A549 (cell line): ENCODE measurements around the gene PPP5C. TPM values are rescaled to one million over a fixed set of nuclear protein-coding genes. Genes with fewer than 3 reads are reported as not detected.
A peak's percentile ranks its signal among the peaks of the same experiment; 100 is the strongest.

Experiments
- ATAC-seq, 2 experiments: fragments of 200-7000 bp in 1 of 2; fragments of >200 bp in 1 of 2; cut with Nextera tagmentation in 1 of 2; cut with Tn5 transposase in 1 of 2; 3 replicates each; pipeline versions ENCODE4 v1.8.0 to v1.9.1; 2018 to 2020; ENCODE audit warnings: mild to moderate bottlenecking in 1 of 2, moderate library complexity in 1 of 2
- CTCF ChIA-PET: fragments of 300-600 bp; sonication (Branson Sonifier 250); formaldehyde crosslinking; extraction: SDS; loops from one replicate; lab custom pipeline; 2021; ENCODE audit warnings: antibody characterized with exemption, inconsistent platforms; lab: Yijun Ruan, JAX
- POLR2A ChIA-PET: fragments of 350-600 bp; formaldehyde crosslinking; extraction: SDS; loops from one replicate; lab custom pipeline; 2021; ENCODE audit warnings: antibody characterized with exemption, inconsistent platforms; lab: Yijun Ruan, JAX
- DNase-seq, 2 experiments: peaks; one replicate each; pipeline versions ENCODE4 v3.0.0 to v3.0.0-alpha.2; 2011 to 2016; ENCODE audit warnings: low read depth in 1 of 2, low spot score in 1 of 2
- FAIRE-seq: peaks from 2 replicates; lab custom pipeline; 2011; peaks lifted over from hg19 to GRCh38; lab: Jason Lieb, UNC
- H3K27ac ChIP-seq, 2 experiments: fragments of >200 bp; sonication (Bioruptor Twin); formaldehyde crosslinking; 3 replicates each; pipeline ENCODE4 v1.5.1; 2016 to 2017
- H3K4me1 ChIP-seq: fragments of >200 bp; sonication (Bioruptor Twin); formaldehyde crosslinking; 3 replicates; pipeline ENCODE4 v1.6.1; 2016
- H3K4me2 ChIP-seq: fragments of >200 bp; sonication (Bioruptor Twin); formaldehyde crosslinking; 3 replicates; pipeline ENCODE4 v1.6.1; 2016
- H3K4me3 ChIP-seq: fragments of >200 bp; sonication (Bioruptor Twin); formaldehyde crosslinking; 3 replicates; pipeline ENCODE4 v1.5.1; 2016
- H3K9me3 ChIP-seq: fragments of >200 bp; sonication (Bioruptor Twin); formaldehyde crosslinking; 3 replicates; pipeline ENCODE4 v1.6.1; 2016
- CEBPB ChIP-seq, 2 experiments: fragments of >200 bp in 1 of 2; sonication (Bioruptor Twin) in 1 of 2; formaldehyde crosslinking in 1 of 2; IDR thresholded peaks; 2 replicates each; pipeline ENCODE4 v1.6.1; 2012 to 2016
- CHD2 ChIP-seq: fragments of 150-350 bp; IDR thresholded peaks from 2 replicates; pipeline ENCODE4 v1.6.1; 2014; ENCODE audit warnings: low read length; ENCODE audit not compliant: partially characterized antibody
- FOSL2 ChIP-seq, 2 experiments: fragments of 450-650 bp in 1 of 2; fragments of >200 bp in 1 of 2; sonication (Bioruptor Twin) in 1 of 2; formaldehyde crosslinking; IDR thresholded peaks; 2 replicates each; pipeline versions ENCODE4 v1.5.0 to v1.6.1; 2016 to 2020; ENCODE audit warnings: mild to moderate bottlenecking in 1 of 2, moderate library complexity in 1 of 2
- GATA3 ChIP-seq: IDR thresholded peaks from 2 replicates; pipeline ENCODE4 v1.6.1; 2012; ENCODE audit warnings: borderline replicate concordance
- HDAC2 ChIP-seq: fragments of 200-600 bp; sonication (generic); IDR thresholded peaks from 2 replicates; pipeline ENCODE4 v1.6.1; 2016
- HOXB13 ChIP-seq: fragments of 250-450 bp; sonication (Bioruptor Pico); IDR thresholded peaks from 2 replicates; pipeline ENCODE4 v1.5.0; 2020; ENCODE audit warnings: low read depth, mild to moderate bottlenecking, moderate library complexity
- HOXB5 ChIP-seq: fragments of 250-450 bp; sonication (Bioruptor Pico); IDR thresholded peaks from 2 replicates; pipeline ENCODE4 v1.5.0; 2020; ENCODE audit warnings: mild to moderate bottlenecking, moderate library complexity
- MAZ ChIP-seq: fragments of 150-350 bp; IDR thresholded peaks from 2 replicates; pipeline ENCODE4 v1.6.1; 2014; ENCODE audit warnings: antibody characterized with exemption, low read depth, low read length, borderline replicate concordance
- NR3C1 ChIP-seq: fragments of >200 bp; sonication (Bioruptor Twin); formaldehyde crosslinking; IDR thresholded peaks from 3 replicates; pipeline ENCODE4 v1.6.1; 2017
- RAD21 ChIP-seq, 2 experiments: fragments of >200 bp in 1 of 2; sonication (Bioruptor Twin) in 1 of 2; formaldehyde crosslinking in 1 of 2; IDR thresholded peaks in 1 of 2; conservative IDR thresholded peaks in 1 of 2; 2 replicates in 1 of 2; 3 replicates in 1 of 2; pipeline ENCODE4 v1.6.1; 2012 to 2018; ENCODE audit warnings: inconsistent platforms in 1 of 2
- RCOR1 ChIP-seq: fragments of 150-350 bp; IDR thresholded peaks from 2 replicates; pipeline ENCODE4 v1.6.1; 2014; ENCODE audit warnings: antibody characterized with exemption, low read length, low read depth
- ZC3H11A ChIP-seq: fragments of 450-650 bp; IDR thresholded peaks from 2 replicates; pipeline ENCODE4 v1.6.1; 2014; ENCODE audit warnings: antibody characterized with exemption, mild to moderate bottlenecking
- ZFP36 ChIP-seq: fragments of 450-650 bp; IDR thresholded peaks from 2 replicates; pipeline ENCODE4 v1.6.1; 2014; ENCODE audit warnings: borderline replicate concordance; ENCODE audit not compliant: partially characterized antibody
- ZNF302 ChIP-seq: fragments of 250-450 bp; sonication (Bioruptor Pico); IDR thresholded peaks from 2 replicates; pipeline ENCODE4 v1.9.0; 2021; ENCODE audit warnings: inconsistent platforms, mild to moderate bottlenecking, moderate library complexity
- ZSCAN20 ChIP-seq: fragments of 250-450 bp; sonication (Bioruptor Pico); IDR thresholded peaks from 2 replicates; pipeline ENCODE4 v1.8.0; 2022; ENCODE audit warnings: mild to moderate bottlenecking, moderate library complexity
- WGBS: methylation state at CpG from one replicate; pipeline ENCODE4 v1.1.6; 2017; ENCODE audit errors: missing lambda C conversion rate; 5-methylcytosine and 5-hydroxymethylcytosine counted together
- polyA plus RNA-seq, 4 experiments: library from polyadenylated mRNA; depleted of rRNA in 3 of 4; stranded (reverse); fragments of >200 nt; fragmentation: RNase III in 1 of 4; extraction: RNeasy Plus Mini Kit Qiagen cat#74134 plus additional on column Dnase treatment in 1 of 4; gene quantifications; 2 replicates in 3 of 4; 3 replicates in 1 of 4; pipeline ENCODE4 v1.2.3, GENCODE V29; 2011 to 2017
- TF ChIP-seq, protein P1 (sequence below): fragments of 200-600 bp; sonication (generic); IDR thresholded peaks from 2 replicates; pipeline ENCODE4 v1.6.1; 2016; ENCODE audit warnings: antibody characterized with exemption, mild to moderate bottlenecking, moderate library complexity

Gene PPP5C
- polyA plus RNA-seq, 2 of the 4 experiments (the other 2 are of a cell fraction) = 94.2 to 107 TPM

DNA sequence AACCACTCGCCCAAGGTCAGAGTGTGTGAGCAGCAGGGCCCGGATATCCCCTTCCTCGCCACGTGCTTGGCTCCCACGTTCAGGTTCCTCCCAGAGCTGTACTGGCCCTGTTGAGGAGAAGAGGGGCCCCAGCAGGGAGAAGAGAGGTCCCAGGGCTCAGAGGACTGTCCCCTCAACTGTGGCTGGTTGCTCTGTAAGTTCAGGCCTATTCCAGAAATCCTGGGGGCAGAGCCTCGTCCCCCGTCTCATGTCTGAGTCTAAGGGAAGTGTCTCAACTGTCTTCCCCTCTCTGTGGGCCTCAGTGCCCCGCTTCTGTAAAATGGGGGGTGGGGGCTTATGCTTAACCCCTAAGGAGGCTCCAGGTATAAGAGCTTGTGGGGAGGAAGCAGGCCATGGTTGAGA is 3.9 kb downstream of the PPP5C start:
- peak overlapping the region in 1 of 2 experiments; percentile 70; a peak in 3 of 6 replicates for H3K27ac ChIP-seq
- TF ChIP-seq HDAC2 (no peak), CHD2 (no peak), GATA3 (no peak), HOXB5 (CRISPR knock-in tag) (no peak), ZC3H11A (no peak), CEBPB (IDR thresholded peaks at IDR 0.05) (no peak), FOSL2 (IDR thresholded peaks at IDR 0.05) (no peak), FOSL2 (CRISPR knock-in tag; IDR thresholded peaks at IDR 0.05) (no peak), ZFP36 (no peak), RCOR1 (no peak), NR3C1 (no peak), ZSCAN20 (no peak), RAD21 (conservative IDR thresholded peaks at IDR 0.05 in 1 of 2, IDR thresholded peaks at IDR 0.05 in 1 of 2) (no peak), HOXB13 (CRISPR knock-in tag) (no peak), MAZ (no peak), ZNF302 (CRISPR knock-in tag) (no peak)
- TF ChIP-seq, protein P1, sequence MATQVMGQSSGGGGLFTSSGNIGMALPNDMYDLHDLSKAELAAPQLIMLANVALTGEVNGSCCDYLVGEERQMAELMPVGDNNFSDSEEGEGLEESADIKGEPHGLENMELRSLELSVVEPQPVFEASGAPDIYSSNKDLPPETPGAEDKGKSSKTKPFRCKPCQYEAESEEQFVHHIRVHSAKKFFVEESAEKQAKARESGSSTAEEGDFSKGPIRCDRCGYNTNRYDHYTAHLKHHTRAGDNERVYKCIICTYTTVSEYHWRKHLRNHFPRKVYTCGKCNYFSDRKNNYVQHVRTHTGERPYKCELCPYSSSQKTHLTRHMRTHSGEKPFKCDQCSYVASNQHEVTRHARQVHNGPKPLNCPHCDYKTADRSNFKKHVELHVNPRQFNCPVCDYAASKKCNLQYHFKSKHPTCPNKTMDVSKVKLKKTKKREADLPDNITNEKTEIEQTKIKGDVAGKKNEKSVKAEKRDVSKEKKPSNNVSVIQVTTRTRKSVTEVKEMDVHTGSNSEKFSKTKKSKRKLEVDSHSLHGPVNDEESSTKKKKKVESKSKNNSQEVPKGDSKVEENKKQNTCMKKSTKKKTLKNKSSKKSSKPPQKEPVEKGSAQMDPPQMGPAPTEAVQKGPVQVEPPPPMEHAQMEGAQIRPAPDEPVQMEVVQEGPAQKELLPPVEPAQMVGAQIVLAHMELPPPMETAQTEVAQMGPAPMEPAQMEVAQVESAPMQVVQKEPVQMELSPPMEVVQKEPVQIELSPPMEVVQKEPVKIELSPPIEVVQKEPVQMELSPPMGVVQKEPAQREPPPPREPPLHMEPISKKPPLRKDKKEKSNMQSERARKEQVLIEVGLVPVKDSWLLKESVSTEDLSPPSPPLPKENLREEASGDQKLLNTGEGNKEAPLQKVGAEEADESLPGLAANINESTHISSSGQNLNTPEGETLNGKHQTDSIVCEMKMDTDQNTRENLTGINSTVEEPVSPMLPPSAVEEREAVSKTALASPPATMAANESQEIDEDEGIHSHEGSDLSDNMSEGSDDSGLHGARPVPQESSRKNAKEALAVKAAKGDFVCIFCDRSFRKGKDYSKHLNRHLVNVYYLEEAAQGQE = no peak
- H3K9me3 ChIP-seq = no peaks in the 10 kb centered on the region
- H3K4me3 ChIP-seq = no peak overlapping the region
- ATAC-seq (no peak), FAIRE-seq (no peak), DNase-seq (no peak)
- 79% methylated on average over 8 of the region's 8 CpGs for WGBS
- CTCF ChIA-PET = interaction anchor here (1.3 to 4.2 kb wide), 5 partner anchors 22 to 322 kb away, joined by 4 to 30 read pairs (median 11); no protein-coding TSS in a partner anchor
- peak overlapping the region; percentile 44 for H3K4me2 ChIP-seq
- H3K4me1 ChIP-seq = peaks cover 57% of the 10 kb centered on the region
- POLR2A ChIA-PET = no interaction called here

DNA sequence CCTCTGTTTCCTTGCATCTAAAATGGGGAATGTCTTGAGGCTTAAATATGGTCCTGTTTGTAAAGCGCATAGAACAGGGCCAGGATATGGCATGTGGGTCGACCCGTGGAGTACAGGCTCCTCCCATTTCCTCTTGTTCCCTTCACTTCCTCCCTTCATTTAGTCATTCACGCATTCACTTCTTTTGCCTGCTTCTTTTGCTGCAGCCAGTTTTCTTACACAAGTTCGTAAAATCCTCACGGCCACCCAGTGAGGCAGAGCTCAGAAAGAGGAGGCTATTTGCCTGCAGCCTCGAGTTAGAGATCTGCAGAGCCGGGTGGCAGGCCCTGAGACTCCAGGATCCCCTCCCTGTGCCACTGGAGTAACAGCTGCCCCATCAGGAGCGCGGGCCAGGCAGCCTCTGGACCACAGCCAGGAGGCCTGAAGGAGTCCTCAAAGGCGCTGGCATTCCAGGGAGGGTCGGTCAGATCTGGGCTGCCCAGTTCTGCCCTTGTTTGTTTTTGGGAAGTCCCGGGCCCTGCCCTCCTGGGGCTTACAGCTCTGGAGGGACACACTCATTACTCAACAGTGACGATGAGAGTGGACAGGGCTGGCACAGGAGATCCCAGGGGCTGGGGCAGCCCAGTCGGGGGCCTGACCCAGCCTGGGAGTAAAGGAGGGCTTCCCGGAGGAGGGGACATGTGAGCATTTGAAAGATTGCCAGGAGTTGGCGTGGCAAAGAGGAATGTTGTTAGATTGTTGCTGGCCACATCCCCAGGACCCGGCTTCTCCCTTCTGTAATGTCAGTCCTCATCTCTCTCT is 4.6 kb downstream of the PPP5C start:
- ATAC-seq = no peak
- WGBS = 44% methylated on average over 15 of the region's 18 CpGs
- no peak for FAIRE-seq

More for the DNA sequence above, 4.6 kb downstream of the PPP5C start:
- CTCF ChIA-PET = interaction anchor here (1.0 to 4.2 kb wide), 8 partner anchors 10 to 323 kb away, joined by 3 to 30 read pairs (median 4); no protein-coding TSS in a partner anchor
- H3K4me3 ChIP-seq = no peak overlapping the region
- POLR2A ChIA-PET = no interaction called here
- DNase-seq = peak in 1 of 2 experiments; percentile 37
- H3K27ac ChIP-seq = peak overlapping the region in 1 of 2 experiments; percentile 70; a peak in 3 of 6 replicates
- H3K9me3 ChIP-seq = no peaks in the 10 kb centered on the region
- peak overlapping the region; percentile 44 for H3K4me2 ChIP-seq
- TF ChIP-seq GATA3 (no peak), MAZ (no peak), ZFP36 (peak; percentile 81)
- peaks cover 61% of the 10 kb centered on the region for H3K4me1 ChIP-seq
